ENCODE measurements around the gene CEP152. TPM values are rescaled to one million over a fixed set of nuclear protein-coding genes. Genes with fewer than 3 reads are reported as not detected.

CEP152 gene
- total RNA-seq, 4 donors from 2014 or later, result 0.51 to 2.4 (median 1.4) TPM

DNA sequence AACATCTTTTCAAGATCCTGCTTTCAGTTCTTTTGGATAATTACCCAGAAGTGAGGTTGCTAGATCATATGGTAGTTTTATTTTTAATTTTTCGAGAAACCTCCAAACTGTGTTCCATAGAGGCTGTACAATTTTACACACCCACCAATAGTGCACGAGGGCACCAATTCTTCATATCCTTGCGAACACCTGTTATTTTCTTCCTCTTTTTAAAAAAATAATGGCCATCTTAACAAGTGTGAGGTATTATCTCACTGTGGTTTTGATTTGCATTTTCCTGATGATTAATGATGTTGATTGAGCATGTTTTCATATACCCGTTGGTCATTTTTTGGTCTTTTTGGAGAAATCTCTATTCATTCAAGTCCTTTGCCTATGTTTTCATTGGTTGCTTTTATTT, 17.6 kb upstream of the CEP152 start:
- no peaks in the 10 kb centered on the region for H3K4me1 ChIP-seq
- H3K36me3 ChIP-seq, result no peaks in the 10 kb centered on the region
- TF ChIP-seq, protein P1, sequence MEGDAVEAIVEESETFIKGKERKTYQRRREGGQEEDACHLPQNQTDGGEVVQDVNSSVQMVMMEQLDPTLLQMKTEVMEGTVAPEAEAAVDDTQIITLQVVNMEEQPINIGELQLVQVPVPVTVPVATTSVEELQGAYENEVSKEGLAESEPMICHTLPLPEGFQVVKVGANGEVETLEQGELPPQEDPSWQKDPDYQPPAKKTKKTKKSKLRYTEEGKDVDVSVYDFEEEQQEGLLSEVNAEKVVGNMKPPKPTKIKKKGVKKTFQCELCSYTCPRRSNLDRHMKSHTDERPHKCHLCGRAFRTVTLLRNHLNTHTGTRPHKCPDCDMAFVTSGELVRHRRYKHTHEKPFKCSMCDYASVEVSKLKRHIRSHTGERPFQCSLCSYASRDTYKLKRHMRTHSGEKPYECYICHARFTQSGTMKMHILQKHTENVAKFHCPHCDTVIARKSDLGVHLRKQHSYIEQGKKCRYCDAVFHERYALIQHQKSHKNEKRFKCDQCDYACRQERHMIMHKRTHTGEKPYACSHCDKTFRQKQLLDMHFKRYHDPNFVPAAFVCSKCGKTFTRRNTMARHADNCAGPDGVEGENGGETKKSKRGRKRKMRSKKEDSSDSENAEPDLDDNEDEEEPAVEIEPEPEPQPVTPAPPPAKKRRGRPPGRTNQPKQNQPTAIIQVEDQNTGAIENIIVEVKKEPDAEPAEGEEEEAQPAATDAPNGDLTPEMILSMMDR (IDR thresholded peaks at IDR 0.05 in 4 of 5, conservative IDR thresholded peaks at IDR 0.05 in 1 of 5), result no peak
- no peak for TF ChIP-seq POLR2A (IDR thresholded peaks at IDR 0.05)

DNA sequence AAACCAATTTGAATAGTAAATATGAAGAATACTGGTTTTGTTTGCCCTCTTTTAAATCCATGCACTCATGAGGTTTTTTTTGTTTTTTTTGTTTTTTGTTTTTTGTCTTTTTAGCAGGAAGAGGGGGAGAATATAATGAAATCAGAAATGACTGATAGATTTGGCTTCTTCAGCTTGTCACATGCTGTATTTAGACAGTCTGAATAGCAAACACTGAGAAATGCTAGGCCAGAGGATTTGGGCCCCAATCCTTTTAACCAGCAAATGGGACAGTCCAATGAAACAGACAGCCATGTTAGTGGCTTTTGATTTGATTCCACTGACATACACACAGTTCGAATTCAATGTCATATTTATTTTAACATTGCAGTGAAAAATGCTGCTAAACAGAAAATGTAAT, 14.2 kb upstream of the CEP152 start:
- no peak for TF ChIP-seq POLR2A (IDR thresholded peaks at IDR 0.05)
- TF ChIP-seq, protein P1 (IDR thresholded peaks at IDR 0.05 in 4 of 5, conservative IDR thresholded peaks at IDR 0.05 in 1 of 5), result no peak
- H3K9me3 ChIP-seq, result no peaks in the 10 kb centered on the region
- no peaks in the 10 kb centered on the region for H3K27me3 ChIP-seq
- H3K4me1 ChIP-seq, result no peaks in the 10 kb centered on the region
- in situ Hi-C loops (cut with MboI; ENCODE audit: low sequenced_read_pairs in 4 of 4), result no loop called here
- intact Hi-C loops (cut with DNase I; ENCODE audit: low total_unique reads), result no loop called here
- no peaks in the 10 kb centered on the region for H3K36me3 ChIP-seq
- ATAC-seq (no peak), DNase-seq (no peak)
- no peak overlapping the region for H3K27ac ChIP-seq
- no peak overlapping the region for H3K4me3 ChIP-seq

More for the DNA sequence above, 17.6 kb upstream of the CEP152 start:
- Histone ChIP-seq H3K27ac (no peak overlapping the region), H3K27me3 (no peaks in the 10 kb centered on the region), H3K9me3 (no peaks in the 10 kb centered on the region), H3K4me3 (no peak overlapping the region)
- DNase-seq (no peak), ATAC-seq (no peak)
- intact Hi-C loops (cut with DNase I; ENCODE audit: low total_unique reads), result no loop called here
- in situ Hi-C loops (cut with MboI; ENCODE audit: low sequenced_read_pairs in 4 of 4), result no loop called here

DNA sequence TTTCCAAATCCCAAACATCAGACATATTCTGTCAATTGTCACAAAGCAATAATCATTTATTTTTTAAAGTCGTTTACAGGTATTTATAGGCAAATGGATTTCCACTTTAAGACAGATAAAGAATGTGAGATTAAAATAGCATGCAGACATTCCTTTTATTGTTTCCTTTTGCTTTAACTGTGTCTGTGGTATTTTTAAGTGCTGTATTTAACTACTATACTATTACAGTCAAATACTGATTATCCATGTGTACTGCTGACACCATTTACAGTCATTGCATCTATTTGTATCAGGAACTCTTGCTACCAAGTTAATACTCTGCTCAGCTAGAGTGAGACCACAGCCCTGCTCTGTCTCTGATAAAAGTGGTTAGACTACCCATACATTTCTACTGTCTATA, 12.8 kb upstream of the CEP152 start:
- Histone ChIP-seq H3K9me3 (no peaks in the 10 kb centered on the region), H3K27ac (no peak overlapping the region), H3K4me3 (no peak overlapping the region), H3K36me3 (no peaks in the 10 kb centered on the region), H3K27me3 (no peaks in the 10 kb centered on the region), H3K4me1 (no peaks in the 10 kb centered on the region)
- in situ Hi-C loops (cut with MboI; ENCODE audit: low sequenced_read_pairs in 4 of 4) (loop anchor here in 3 of 4 donors (25.0 kb wide), 1 partner anchor 461 kb away; no protein-coding TSS in a partner anchor), intact Hi-C loops (cut with DNase I; ENCODE audit: low total_unique reads) (no loop called here)
- DNase-seq (no peak), ATAC-seq (no peak)
- TF ChIP-seq, protein P1 (IDR thresholded peaks at IDR 0.05 in 4 of 5, conservative IDR thresholded peaks at IDR 0.05 in 1 of 5), result no peak
- TF ChIP-seq POLR2A (IDR thresholded peaks at IDR 0.05), result no peak

DNA sequence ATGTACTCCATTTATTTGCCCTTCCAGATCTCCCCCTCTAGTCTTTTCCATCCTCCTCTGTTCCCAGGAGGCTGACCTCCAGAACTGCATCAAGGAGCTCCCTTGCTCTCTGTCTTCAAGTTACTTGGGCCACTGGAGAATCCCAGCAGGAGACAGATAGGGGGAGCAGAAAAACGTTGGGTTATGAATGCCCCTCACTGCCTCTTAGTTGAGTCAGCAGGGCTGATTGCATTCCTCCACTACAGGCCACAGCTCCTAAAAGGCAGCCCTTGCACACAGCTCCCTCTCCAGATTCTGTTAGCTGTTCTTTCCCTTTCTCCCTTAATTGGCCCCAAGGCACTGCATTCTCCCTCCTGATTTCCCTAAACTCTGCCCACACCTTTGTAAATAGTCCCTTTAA, 12.4 kb upstream of the CEP152 start:
- Histone ChIP-seq H3K4me1 (no peaks in the 10 kb centered on the region), H3K27me3 (no peaks in the 10 kb centered on the region), H3K27ac (no peak overlapping the region), H3K9me3 (no peaks in the 10 kb centered on the region), H3K4me3 (no peak overlapping the region), H3K36me3 (no peaks in the 10 kb centered on the region)
- TF ChIP-seq, protein P1 (IDR thresholded peaks at IDR 0.05 in 4 of 5, conservative IDR thresholded peaks at IDR 0.05 in 1 of 5), result no peak
- ATAC-seq (no peak), DNase-seq (no peak)
- intact Hi-C loops (cut with DNase I; ENCODE audit: low total_unique reads), result no loop called here
- in situ Hi-C loops (cut with MboI; ENCODE audit: low sequenced_read_pairs in 4 of 4), result loop anchor here in 3 of 4 donors (25.0 kb wide), 1 partner anchor 461 kb away; no protein-coding TSS in a partner anchor

DNA sequence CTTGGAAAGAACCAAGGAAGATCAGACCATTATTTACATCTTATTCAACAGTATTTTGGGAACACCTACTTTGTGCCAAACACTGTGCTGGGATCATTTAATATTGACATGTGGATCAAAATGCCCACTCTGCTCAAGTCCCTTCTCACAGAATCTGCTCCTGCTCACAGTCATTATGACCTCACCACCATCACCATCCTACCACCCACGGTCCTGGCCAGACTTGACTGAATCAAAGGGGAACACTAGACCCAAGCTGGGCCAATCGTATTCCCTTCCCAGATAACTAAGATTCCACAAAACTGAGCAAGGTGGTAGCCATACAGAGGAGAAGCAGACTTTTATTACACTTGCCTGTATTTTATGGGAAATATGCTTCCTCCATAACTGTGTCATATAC, 3.4 kb upstream of the CEP152 start:
- H3K27ac ChIP-seq, result no peak overlapping the region
- in situ Hi-C loops (cut with MboI; ENCODE audit: low sequenced_read_pairs in 4 of 4) (loop anchor here in 3 of 4 donors (25.0 kb wide), 1 partner anchor 452 kb away; no protein-coding TSS in a partner anchor), intact Hi-C loops (cut with DNase I; ENCODE audit: low total_unique reads) (loop anchor here (5.0 kb wide), 2 partner anchors 148 to 808 kb away; partner anchors contain the start of genes DTWD1, FAM227B and SHC4)
- ATAC-seq, result no peak
- no peak overlapping the region for H3K4me3 ChIP-seq
- H3K36me3 ChIP-seq, result no peaks in the 10 kb centered on the region
- H3K9me3 ChIP-seq, result no peaks in the 10 kb centered on the region
- TF ChIP-seq, protein P1 (IDR thresholded peaks at IDR 0.05 in 4 of 5, conservative IDR thresholded peaks at IDR 0.05 in 1 of 5), result no peak
- no peak for DNase-seq
- H3K4me1 ChIP-seq, result peaks cover 0 to 8% of the 10 kb centered on the region in 2 donors
- H3K27me3 ChIP-seq, result no peaks in the 10 kb centered on the region

Measured in gastrocnemius medialis (tissue), 4 donors.